Activated CD4-positive, alpha-beta T cell treated with anti-CD3 and anti-CD28 coated beads, Interleukin-2, amount 50 U/mL, for 16 hours (primary cell): ENCODE measurements around the gene NADSYN1.
"Not testable (repeated sequence)": the region's sequence is repeated elsewhere in the genome, so short reads cannot be mapped to it uniquely, and the experiment has no call there.

Experiments used
- DNase-seq: peaks from one replicate; pipeline ENCODE4 v3.0.0-alpha.2; 2020

Gene NADSYN1

GRCh38 chr11:71491940-71492339 lies 38.9 kb downstream of the NADSYN1 start:
- no peak for DNase-seq

- DNase-seq = no peak
Measured at GRCh38 chr11:71495286-71496230, 42.6 kb downstream of the NADSYN1 start.

GRCh38 chr11:71496421-71496820 lies 43.4 kb downstream of the NADSYN1 start:
- DNase-seq = no peak

- no peak for DNase-seq
Measured at GRCh38 chr11:71498091-71498490, 45.1 kb downstream of the NADSYN1 start.

DNA sequence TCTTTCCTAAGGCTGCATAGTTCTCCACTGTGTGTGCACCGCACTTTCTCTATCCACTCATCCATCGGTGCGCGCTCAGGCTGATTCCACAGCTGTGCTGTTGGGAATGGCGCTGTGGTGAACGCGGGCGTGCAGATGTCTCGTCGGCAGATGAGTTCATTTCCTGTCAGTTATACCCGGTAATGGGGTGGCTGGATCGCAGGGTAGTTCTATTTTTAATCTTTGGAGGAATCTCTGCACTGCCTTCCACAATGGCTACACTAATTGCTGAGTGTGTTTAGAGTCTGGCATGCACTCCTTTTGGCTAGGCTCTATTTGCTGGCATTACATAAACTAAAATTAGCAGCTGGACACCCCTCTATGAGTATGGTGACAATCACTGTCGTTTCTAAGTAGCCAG lies 46.1 kb downstream of the NADSYN1 start:
- peak; percentile 10 for DNase-seq

DNA sequence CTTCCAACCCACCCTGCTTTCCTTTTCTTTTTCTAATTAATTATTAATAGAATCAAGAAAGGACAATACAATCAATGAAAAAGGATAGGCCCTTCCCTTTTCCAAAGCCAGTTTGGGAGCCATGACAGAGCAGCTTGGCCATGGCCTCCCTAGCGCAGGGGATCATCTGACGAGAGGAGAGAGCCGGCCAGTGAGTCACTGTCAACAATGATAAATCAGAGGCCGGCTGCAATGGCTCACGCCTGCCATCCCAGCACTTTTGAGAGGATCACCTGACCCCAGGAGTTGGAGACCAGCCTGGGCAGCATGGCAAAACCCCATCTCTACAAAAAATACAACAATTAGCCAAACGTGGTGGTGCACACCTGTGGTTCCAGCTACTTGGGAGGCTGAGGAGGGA lies 46.5 kb downstream of the NADSYN1 start:
- no peak for DNase-seq

- DNase-seq = no peak
Measured at GRCh38 chr11:71500601-71501021, 47.6 kb downstream of the NADSYN1 start.

DNA sequence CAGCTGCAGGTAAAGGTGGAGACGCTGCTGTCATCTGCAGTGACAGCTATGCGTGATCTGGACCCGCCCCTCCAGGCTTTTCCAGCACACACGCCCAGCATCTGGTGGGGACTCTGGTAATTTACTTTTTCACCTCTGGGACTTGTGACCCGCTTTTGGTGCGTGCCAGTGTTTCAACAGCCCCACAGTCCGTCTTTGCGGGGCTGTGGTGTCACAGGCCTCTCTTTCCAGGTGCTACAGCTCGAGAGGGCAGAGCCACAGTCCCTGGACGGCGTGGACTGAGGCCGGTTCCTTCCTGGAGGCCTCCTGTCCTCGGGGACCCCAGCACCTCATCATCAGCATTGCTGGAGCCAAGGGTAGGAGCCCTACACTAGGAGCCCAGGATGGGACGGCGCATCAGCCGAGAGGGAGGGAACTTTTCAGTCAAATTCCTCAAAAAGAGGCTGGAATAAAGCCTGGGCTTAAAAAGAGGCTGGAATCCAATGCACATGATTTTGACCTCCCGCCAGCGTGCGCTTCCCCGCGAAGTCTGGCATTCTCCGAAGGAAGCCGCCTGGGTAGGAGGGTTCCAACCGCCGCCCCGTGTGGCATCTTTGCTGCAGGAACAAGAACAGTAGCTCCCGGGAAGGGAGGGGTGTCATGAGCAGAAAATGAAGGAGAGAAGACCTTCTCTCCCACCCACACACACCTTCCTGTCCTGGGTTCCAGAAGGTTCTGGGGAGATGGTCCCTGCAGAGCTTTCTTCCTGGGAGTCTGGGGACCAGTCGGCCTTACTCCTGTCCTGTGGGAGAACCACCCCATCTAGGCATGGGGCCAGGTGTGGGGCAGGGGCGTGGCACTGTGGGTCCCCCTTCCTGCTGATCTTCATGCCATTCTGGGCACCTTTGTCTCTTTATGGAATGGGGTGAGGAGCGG lies 48.3 kb downstream of the NADSYN1 start:
- DNase-seq = no peak

DNA sequence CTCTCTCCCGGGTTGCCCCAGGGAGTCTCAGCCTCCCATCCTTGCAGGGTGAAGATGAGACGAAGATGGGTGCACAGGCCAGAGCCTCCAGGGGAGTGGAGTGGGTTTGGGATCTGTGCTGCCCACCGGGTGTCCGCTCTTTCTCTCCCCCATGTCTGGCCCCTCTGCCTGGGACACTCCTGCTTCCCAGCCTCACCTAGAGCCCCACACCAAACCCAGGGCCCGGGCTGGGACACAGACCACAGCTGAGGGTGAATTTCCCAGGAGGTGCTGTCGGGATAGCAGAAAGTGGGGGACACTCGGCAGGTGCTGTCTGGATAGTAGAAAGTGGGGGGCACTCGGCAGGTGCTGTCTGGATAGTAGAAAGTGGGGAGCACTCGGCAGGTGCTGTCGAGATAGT lies 49.0 kb downstream of the NADSYN1 start:
- no peak for DNase-seq

GRCh38 chr11:71502871-71503435 lies 50.0 kb downstream of the NADSYN1 start:
- no peak for DNase-seq

DNA sequence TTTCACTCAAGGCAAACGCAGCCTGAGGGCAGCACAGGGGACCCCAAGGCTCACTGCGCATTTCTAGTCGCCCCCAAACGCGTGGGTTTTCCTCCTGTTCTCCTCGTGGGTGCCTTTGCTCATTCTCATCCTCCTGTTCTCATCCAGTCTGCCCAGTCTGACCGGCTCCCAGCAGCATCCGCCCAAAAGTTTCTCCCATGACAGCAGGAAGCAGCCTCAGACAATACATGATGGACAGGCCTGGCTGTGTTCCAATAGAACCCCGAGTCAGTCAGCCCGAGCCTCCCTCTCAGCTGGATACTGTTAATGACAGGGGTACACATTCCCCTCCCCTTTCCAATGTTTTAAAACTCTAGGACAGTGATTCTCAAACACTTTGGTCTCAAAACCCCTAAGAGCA lies 51.5 kb downstream of the NADSYN1 start:
- no peak for DNase-seq

DNA sequence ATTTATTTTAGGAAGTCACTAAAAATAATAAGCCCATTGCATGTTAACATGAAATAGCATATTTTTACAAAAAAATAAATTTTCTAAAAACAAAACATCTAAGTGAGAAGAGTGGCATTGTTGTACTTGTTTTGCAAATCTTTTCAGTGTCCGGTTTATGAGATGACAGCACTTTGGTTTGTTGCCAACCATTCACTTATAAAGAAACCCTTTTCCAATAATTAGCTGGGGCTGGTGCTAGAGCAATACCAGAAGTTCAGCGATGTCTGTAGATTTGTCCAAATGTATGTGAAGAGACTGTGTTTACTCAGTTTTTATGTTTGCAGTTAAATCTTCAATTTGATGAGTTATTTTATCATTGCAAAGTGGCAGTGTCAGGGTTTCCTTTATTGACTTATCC lies 52.0 kb downstream of the NADSYN1 start:
- DNase-seq = no peak

- DNase-seq = no peak
Measured at GRCh38 chr11:71505781-71506180, 52.8 kb downstream of the NADSYN1 start.

DNA sequence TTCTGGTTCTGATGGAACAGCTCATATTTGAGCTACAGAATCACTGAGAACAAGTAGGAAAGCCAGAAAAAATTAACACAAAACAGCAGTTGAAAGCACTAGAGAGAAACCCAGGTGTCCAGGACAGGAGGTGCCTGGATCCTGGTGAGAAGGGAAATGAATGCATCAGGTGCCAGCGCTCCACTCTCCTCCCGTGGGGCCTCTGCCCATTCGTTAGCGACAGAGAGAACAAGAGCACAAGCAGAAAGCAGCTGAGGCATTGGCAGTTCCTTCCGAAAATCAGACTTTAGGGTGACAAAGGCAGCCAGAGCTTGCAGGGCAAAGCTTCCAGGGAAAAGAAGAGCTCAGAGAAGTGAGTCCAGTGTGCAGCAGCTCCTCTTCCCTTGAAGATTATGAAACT lies 54.1 kb downstream of the NADSYN1 start:
- no peak for DNase-seq

GRCh38 chr11:71518506-71519471 lies 65.8 kb downstream of the NADSYN1 start:
- no peak for DNase-seq

GRCh38 chr11:71519546-71519945 lies 66.5 kb downstream of the NADSYN1 start:
- DNase-seq = no peak

DNA sequence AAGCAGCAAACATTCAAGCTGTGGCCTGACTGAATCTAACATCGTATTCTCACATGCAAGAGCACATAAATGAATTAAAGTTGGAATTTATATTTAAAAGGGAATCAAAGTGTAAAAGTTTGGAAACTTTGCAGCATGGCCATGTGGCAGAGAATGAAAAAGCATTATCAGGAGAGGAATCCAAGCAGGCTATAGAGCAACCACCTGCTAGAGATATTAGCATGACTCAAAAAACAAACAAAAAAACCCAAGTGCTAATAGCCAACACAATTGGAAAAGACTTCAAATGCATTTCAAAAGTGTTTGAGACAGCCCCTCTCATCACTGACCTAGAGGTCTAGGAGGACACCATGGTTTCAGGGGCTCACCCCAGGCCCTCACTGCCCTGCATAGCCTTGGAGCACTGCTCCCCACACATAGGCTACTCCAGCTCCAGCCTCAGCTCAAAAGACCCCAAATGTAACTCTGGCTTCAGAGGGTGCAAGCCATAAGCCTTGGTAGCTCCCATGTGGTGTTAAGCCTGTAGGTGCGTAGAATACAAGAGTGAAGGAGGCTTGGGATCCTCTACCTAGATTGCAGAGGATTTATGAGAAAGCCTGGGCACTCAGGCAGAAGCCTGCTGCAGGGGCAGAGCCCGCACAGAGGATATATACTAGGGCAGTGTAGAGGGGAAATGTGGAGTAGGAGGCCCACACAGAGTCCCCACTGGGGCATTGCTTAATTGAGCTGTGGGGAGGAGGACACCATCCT lies 72.4 kb downstream of the NADSYN1 start:
- no peak for DNase-seq

- DNase-seq = no peak
Measured at GRCh38 chr11:71525938-71526495, 73.0 kb downstream of the NADSYN1 start.

DNA sequence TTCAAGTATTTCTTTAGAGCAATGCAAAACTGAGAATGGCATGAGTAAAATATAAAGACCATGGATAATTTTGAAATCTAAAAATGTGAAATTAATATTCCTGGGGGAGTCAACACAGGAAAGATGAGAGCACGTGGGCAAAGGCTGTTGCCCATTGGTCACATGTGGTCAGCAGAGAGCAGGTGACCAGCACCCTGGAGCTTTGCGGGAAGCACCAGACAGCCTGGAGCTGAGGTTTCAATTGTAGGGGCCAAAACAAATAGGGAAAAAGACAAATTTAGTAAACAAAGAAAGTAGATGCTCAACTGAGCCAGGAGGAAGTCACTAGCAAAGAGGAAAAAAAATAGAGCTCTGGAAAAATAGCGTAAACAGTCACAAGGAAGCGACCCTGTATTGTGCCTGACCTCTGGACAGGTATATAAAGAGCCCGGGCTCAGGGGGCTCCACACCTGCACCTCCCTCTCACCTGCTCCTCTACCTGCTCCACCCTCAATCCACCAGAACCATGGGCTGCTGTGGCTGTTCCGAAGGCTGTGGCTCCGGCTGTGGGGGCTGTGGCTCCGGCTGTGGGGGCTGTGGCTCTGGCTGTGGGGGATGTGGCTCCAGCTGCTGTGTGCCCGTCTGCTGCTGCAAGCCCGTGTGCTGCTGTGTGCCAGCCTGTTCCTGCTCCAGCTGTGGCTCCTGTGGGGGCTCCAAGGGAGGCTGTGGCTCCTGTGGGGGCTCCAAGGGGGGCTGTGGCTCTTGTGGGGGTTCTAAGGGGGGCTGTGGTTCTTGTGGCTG lies 74.0 kb downstream of the NADSYN1 start, which contains the start of gene KRTAP5-7:
Gene KRTAP5-7, plus strand, starts transcription at position 472 of the 780 bp plus-strand sequence. Its CDS starts 34 bp downstream, at position 506.
- DNase-seq = not testable (repeated sequence)
